SK-N-SH treated with all-trans-retinoic acid at 6 μM for 48 hours (cell line): ENCODE results near the gene CTTN.

ENCODE experiments used
- ATAC-seq: fragments of 200-7000 bp; cut with Tn5 transposase; 3 replicates; pipeline ENCODE4 v1.9.1; 2020; ENCODE audit warnings: mild to moderate bottlenecking, moderate library complexity
- ARNTL ChIP-seq: fragments of 450-650 bp; formaldehyde crosslinking; IDR thresholded peaks from 2 replicates; pipeline ENCODE4 v1.5.0; 2020; ENCODE audit warnings: low read depth, mild to moderate bottlenecking, moderate library complexity, borderline replicate concordance
- BACH2 ChIP-seq: fragments of 250-450 bp; sonication (Bioruptor Pico); IDR thresholded peaks from 2 replicates; pipeline ENCODE4 v1.9.0; 2021; ENCODE audit warnings: mild to moderate bottlenecking, borderline replicate concordance
- CREB5 ChIP-seq: fragments of 250-450 bp; sonication (Bioruptor Pico); IDR thresholded peaks from 2 replicates; pipeline ENCODE4 v1.5.1; 2020; ENCODE audit warnings: low read depth, mild to moderate bottlenecking, moderate library complexity
- CSDC2 ChIP-seq: fragments of 250-450 bp; sonication (Bioruptor Pico); IDR thresholded peaks from 2 replicates; pipeline ENCODE4 v1.5.0; 2020; ENCODE audit warnings: mild to moderate bottlenecking, moderate library complexity
- ESRRG ChIP-seq: fragments of 250-450 bp; sonication (Bioruptor Pico); IDR thresholded peaks from 2 replicates; pipeline ENCODE4 v1.6.1; 2021; ENCODE audit warnings: mild to moderate bottlenecking
- GLIS3 ChIP-seq: fragments of 250-450 bp; sonication (Bioruptor Pico); IDR thresholded peaks from 2 replicates; pipeline ENCODE4 v1.5.0; 2020; ENCODE audit warnings: mild to moderate bottlenecking, moderate library complexity
- ISL1 ChIP-seq: fragments of 250-450 bp; sonication (Bioruptor Pico); IDR thresholded peaks from 2 replicates; pipeline ENCODE4 v2.1.2; 2022; ENCODE audit warnings: mild to moderate bottlenecking, moderate library complexity
- OSR1 ChIP-seq: fragments of 250-450 bp; sonication (Bioruptor Pico); IDR thresholded peaks from 2 replicates; pipeline ENCODE4 v1.8.0; 2022; ENCODE audit warnings: moderate library complexity, mild to moderate bottlenecking, inconsistent platforms
- PPARA ChIP-seq: fragments of 250-450 bp; sonication (Bioruptor Pico); IDR thresholded peaks from 2 replicates; pipeline ENCODE4 v1.5.0; 2020; ENCODE audit warnings: mild to moderate bottlenecking, borderline replicate concordance
- RARB ChIP-seq: fragments of 250-450 bp; sonication (Bioruptor Pico); IDR thresholded peaks from 2 replicates; pipeline ENCODE4 v1.8.0; 2021; ENCODE audit warnings: mild to moderate bottlenecking, moderate library complexity
- SNAI2 ChIP-seq: fragments of 250-450 bp; sonication (Bioruptor Pico); IDR thresholded peaks from 2 replicates; pipeline ENCODE4 v1.5.0; 2020; ENCODE audit warnings: mild to moderate bottlenecking, moderate library complexity
- TCF4 ChIP-seq: fragments of 250-450 bp; sonication (Bioruptor Pico); IDR thresholded peaks from 2 replicates; pipeline ENCODE4 v1.8.0; 2021; ENCODE audit warnings: mild to moderate bottlenecking, moderate library complexity, borderline replicate concordance
- TOX ChIP-seq: fragments of 250-450 bp; sonication (Bioruptor Pico); IDR thresholded peaks from 2 replicates; pipeline ENCODE4 v1.8.0; 2021; ENCODE audit warnings: mild to moderate bottlenecking, moderate library complexity, borderline replicate concordance
- ZC3H10 ChIP-seq: fragments of 250-450 bp; sonication (Bioruptor Pico); IDR thresholded peaks from 2 replicates; pipeline ENCODE4 v1.5.1; 2021; ENCODE audit warnings: mild to moderate bottlenecking, moderate library complexity
- ZFP3 ChIP-seq: fragments of 250-450 bp; sonication (Bioruptor Pico); IDR thresholded peaks from 2 replicates; pipeline ENCODE4 v1.5.0; 2020; ENCODE audit warnings: mild to moderate bottlenecking, moderate library complexity
- ZFP30 ChIP-seq: fragments of 450-650 bp; formaldehyde crosslinking; IDR thresholded peaks from 2 replicates; pipeline ENCODE4 v1.5.0; 2022; ENCODE audit warnings: mild to moderate bottlenecking, moderate library complexity
- ZNF565 ChIP-seq: fragments of 450-650 bp; formaldehyde crosslinking; conservative IDR thresholded peaks from 2 replicates; pipeline ENCODE4 v1.5.0; 2020; ENCODE audit warnings: low read depth, mild to moderate bottlenecking, moderate library complexity
- ZNF70 ChIP-seq: fragments of 450-650 bp; formaldehyde crosslinking; IDR thresholded peaks from 2 replicates; pipeline ENCODE4 v1.5.0; 2020; ENCODE audit warnings: mild to moderate bottlenecking, moderate library complexity
- ZNF8 ChIP-seq: fragments of 450-650 bp; formaldehyde crosslinking; IDR thresholded peaks from 2 replicates; pipeline ENCODE4 v1.5.0; 2020; ENCODE audit warnings: mild to moderate bottlenecking, moderate library complexity
- TF ChIP-seq, protein P1 (sequence below): fragments of 250-450 bp; sonication (Bioruptor Pico); IDR thresholded peaks from 2 replicates; pipeline ENCODE4 v1.5.1; 2021; ENCODE audit warnings: mild to moderate bottlenecking, moderate library complexity
- TF ChIP-seq, protein P2 (sequence below): fragments of 250-450 bp; sonication (Bioruptor Pico); IDR thresholded peaks from 2 replicates; pipeline ENCODE4 v1.5.0; 2020; ENCODE audit warnings: mild to moderate bottlenecking, moderate library complexity
- TF ChIP-seq, protein P3 (sequence below): fragments of 250-450 bp; sonication (Bioruptor Pico); IDR thresholded peaks from 2 replicates; pipeline ENCODE4 v1.8.0; 2020; ENCODE audit warnings: mild to moderate bottlenecking, moderate library complexity, borderline replicate concordance

Gene CTTN

DNA sequence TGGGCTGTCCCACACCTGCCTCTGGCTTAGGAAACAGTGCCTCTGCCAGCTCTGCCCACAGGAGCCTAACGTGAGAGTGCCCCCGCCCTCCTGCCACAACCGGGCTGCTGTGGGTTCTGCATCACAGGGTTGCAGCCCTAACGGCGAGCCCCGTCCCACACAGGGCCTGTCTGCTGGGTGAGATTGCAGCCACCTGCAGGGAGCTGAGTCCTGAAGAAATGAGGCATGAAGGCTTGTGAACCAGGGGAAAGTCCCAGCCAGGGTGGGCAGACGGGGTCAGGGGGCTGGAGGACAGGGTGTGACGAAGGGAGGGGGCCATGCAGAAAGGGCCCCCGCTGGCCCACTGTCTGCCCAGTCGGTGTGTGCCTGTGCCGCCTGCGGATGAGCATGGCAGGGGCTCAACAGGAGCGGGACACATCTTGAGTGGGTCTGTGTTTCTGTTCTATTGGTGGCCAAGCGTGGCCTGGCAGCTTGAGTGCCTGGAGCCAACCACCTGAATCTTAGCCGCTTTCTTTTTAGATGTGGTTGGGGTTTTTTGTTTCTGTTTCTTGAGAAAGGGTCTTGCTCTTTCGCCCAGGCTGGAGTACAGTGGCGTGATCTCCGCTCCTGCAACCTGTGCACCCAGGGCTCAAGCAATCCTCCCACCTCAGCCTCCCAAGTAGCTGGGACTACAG, 38.9 kb downstream of the CTTN start:
- TF ChIP-seq ZFP30 (no peak), CSDC2 (CRISPR knock-in tag) (no peak), OSR1 (CRISPR knock-in tag) (no peak), CREB5 (CRISPR knock-in tag) (no peak), ZC3H10 (no peak), SNAI2 (no peak), ZNF70 (CRISPR knock-in tag) (no peak), ZFP3 (CRISPR knock-in tag) (no peak), RARB (CRISPR knock-in tag) (no peak), TOX (no peak), ARNTL (no peak), BACH2 (CRISPR knock-in tag) (no peak)
- TF ChIP-seq, protein P1, sequence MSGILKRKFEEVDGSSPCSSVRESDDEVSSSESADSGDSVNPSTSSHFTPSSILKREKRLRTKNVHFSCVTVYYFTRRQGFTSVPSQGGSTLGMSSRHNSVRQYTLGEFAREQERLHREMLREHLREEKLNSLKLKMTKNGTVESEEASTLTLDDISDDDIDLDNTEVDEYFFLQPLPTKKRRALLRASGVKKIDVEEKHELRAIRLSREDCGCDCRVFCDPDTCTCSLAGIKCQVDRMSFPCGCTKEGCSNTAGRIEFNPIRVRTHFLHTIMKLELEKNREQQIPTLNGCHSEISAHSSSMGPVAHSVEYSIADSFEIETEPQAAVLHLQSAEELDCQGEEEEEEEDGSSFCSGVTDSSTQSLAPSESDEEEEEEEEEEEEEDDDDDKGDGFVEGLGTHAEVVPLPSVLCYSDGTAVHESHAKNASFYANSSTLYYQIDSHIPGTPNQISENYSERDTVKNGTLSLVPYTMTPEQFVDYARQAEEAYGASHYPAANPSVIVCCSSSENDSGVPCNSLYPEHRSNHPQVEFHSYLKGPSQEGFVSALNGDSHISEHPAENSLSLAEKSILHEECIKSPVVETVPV: no peak
- TF ChIP-seq, protein P2, sequence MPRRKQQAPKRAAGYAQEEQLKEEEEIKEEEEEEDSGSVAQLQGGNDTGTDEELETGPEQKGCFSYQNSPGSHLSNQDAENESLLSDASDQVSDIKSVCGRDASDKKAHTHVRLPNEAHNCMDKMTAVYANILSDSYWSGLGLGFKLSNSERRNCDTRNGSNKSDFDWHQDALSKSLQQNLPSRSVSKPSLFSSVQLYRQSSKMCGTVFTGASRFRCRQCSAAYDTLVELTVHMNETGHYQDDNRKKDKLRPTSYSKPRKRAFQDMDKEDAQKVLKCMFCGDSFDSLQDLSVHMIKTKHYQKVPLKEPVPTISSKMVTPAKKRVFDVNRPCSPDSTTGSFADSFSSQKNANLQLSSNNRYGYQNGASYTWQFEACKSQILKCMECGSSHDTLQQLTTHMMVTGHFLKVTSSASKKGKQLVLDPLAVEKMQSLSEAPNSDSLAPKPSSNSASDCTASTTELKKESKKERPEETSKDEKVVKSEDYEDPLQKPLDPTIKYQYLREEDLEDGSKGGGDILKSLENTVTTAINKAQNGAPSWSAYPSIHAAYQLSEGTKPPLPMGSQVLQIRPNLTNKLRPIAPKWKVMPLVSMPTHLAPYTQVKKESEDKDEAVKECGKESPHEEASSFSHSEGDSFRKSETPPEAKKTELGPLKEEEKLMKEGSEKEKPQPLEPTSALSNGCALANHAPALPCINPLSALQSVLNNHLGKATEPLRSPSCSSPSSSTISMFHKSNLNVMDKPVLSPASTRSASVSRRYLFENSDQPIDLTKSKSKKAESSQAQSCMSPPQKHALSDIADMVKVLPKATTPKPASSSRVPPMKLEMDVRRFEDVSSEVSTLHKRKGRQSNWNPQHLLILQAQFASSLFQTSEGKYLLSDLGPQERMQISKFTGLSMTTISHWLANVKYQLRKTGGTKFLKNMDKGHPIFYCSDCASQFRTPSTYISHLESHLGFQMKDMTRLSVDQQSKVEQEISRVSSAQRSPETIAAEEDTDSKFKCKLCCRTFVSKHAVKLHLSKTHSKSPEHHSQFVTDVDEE (CRISPR knock-in tag): no peak
- ATAC-seq: no peak

GRCh38 chr11:70440206-70440605, 41.9 kb downstream of the CTTN start:
- no peak for ATAC-seq
- no peak for TF ChIP-seq ZNF565 (CRISPR knock-in tag)
- no peak for TF ChIP-seq ZFP3 (CRISPR knock-in tag)
- no peak for TF ChIP-seq SNAI2
- TF ChIP-seq PPARA (CRISPR knock-in tag): no peak
- no peak for TF ChIP-seq ESRRG (CRISPR knock-in tag)
- no peak for TF ChIP-seq ISL1 (CRISPR knock-in tag)
- TF ChIP-seq, protein P3, sequence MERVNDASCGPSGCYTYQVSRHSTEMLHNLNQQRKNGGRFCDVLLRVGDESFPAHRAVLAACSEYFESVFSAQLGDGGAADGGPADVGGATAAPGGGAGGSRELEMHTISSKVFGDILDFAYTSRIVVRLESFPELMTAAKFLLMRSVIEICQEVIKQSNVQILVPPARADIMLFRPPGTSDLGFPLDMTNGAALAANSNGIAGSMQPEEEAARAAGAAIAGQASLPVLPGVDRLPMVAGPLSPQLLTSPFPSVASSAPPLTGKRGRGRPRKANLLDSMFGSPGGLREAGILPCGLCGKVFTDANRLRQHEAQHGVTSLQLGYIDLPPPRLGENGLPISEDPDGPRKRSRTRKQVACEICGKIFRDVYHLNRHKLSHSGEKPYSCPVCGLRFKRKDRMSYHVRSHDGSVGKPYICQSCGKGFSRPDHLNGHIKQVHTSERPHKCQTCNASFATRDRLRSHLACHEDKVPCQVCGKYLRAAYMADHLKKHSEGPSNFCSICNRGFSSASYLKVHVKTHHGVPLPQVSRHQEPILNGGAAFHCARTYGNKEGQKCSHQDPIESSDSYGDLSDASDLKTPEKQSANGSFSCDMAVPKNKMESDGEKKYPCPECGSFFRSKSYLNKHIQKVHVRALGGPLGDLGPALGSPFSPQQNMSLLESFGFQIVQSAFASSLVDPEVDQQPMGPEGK (CRISPR knock-in tag): no peak
- no peak for TF ChIP-seq CSDC2 (CRISPR knock-in tag)
- TF ChIP-seq ZFP30: no peak
- TF ChIP-seq, protein P1: no peak
- TF ChIP-seq GLIS3 (CRISPR knock-in tag): no peak
- no peak for TF ChIP-seq BACH2 (CRISPR knock-in tag)
- TF ChIP-seq ZNF8 (CRISPR knock-in tag): no peak
- TF ChIP-seq ARNTL: no peak
- no peak for TF ChIP-seq ZNF70 (CRISPR knock-in tag)
- TF ChIP-seq TCF4: no peak
- no peak for TF ChIP-seq CREB5 (CRISPR knock-in tag)
- no peak for TF ChIP-seq TOX
